Amygdala (tissue), 56 donors: ENCODE data around the gene GPRIN3.

Experiments used
- DNase-seq, 56 donors: peaks; one replicate each; lab custom pipeline; 2025; lab: John Stamatoyannopoulos, UW

The GPRIN3 gene

DNA sequence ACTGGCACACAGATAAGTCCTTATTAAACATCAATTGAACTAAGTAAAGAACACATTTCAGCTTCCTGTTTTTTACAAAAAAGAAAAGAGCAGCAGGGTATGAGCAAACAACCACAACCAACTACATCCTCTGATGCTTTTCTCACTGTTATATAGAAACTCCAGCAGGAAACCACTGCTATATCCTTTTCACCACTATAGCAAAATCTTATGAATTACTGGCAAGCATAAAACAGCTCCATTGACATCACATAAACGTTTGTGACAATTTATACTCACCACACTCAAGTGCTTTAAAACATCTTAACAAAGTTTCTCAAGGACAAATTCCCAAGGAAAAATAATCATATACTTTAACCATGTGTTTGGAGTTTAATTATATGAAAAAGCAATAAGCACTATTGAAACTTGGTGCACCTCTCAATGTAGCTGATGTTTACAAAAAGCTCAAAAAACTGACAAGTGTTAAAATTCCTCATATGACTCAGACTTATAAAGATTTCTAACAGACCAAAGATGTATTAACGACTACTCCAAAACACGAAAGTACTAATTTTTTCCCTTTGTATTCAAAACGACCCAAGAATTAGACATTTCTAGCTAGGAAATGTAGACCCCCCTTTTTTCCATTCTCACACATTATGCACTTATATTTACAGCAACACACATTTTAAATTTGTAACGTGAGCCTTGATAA is 12.9 kb downstream of the GPRIN3 start:
- no peak for DNase-seq

DNA sequence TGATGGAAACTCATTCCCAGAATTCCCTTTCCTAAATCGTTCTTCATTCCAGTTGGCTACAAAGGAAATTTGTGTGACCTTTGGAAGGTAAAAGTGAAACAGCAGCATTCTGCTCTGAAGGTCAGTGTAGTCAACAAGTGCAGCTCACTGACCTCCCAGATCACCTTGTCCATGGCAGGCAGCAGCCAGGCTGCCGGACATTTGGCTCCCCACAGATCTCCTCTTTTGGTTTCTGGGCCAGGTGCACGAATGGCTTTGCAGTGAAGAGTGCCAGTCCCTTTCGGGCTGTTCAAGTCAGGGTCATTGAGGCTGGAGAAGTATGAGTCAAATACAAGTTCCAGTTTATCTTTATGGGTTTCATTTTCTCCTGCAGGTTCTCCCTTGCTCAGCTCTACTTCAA is 14.3 kb downstream of the GPRIN3 start:
- DNase-seq, result no peak

DNA sequence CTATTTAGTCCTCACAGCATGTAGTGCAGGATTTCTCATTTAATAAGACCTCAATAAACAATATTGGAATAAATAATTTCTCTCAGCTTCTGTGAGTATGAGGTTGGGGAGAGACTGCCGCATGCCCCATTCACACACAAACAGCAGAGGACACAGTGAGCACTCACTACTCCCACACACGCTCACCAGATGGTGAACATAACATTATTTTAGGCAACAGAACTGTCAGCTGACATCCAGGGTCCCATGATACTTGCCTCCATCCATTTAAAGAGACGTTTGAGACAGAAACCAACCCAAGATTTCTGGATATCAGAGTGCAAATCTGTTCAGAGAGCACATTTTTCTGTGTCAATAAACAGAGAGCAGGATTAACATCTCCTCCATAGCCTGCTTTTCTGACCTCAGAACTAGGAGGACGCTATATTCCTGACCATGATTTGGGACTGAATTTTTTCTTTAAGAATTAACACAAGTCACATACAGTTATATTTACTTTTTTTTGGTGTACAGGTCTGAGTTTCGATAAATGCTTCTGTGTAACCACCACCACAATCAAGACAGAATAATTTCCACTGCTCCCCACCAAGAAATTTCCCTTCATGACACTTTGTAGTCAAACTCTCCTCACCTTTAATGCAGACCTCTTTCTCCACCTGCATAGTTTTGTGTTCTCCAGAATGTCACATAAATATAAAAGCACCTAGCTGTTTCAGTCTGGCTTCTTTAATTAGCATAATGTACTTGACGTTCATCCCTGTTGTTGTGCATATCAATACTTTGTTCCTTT is 16.7 kb downstream of the GPRIN3 start:
- DNase-seq, result peak in 1 of 56 donors; percentile 39

DNA sequence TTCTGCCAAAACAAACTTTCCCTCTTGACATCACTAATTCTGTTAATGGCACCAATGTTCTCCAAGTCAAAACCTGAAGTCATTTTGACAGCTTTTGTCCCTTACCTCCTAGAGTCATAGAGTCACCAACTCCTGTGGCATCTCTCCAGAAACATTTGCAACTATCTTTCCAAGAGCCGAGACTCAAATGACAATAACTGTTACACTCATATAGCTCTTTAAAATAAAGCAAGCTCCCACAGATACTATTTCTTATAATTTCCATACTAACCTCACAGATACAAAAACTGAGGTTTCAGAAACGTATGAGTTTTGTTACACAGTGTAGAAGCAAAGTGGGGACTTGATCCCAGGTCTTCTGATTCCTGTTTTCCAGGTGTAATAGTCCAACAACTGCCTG is 18.3 kb downstream of the GPRIN3 start:
- no peak for DNase-seq

DNA sequence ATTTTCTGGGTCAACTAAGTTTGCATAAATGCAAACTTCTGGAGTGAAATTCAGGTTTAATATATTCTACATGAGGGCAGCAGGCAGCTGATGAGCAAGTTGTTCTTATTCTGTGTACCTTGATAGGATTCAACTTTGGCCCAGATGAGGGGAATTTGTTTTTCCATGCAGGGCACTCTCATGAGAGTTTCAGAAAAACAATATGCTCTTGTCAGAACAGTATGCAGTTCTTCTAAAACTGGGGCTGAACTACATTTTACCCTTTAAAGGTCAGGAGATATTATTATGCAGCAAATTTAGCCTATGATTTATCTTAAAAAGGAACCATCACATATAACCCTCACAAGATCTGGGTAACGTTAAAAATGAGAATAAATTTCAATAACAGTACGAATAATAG is 19.2 kb downstream of the GPRIN3 start:
- no peak for DNase-seq

DNA sequence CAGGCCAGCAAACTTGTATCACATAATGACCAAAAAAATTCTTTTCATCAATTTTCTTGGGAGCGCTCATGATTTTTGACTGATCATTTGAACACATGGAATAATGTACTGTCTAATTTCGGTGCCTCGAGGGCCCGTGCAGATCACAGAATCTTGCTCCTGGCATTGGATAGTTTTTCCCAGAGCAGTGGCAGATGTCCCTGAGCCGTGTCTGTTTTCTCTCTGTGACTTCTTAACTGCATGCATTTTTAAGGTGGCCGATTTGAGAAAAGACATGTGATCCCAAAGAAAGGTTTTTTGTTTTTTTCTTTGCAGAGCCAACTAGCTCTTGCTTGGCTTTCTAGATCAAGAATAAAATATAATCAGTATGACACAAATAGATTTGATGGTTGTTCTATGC is 19.7 kb downstream of the GPRIN3 start:
- no peak for DNase-seq

DNA sequence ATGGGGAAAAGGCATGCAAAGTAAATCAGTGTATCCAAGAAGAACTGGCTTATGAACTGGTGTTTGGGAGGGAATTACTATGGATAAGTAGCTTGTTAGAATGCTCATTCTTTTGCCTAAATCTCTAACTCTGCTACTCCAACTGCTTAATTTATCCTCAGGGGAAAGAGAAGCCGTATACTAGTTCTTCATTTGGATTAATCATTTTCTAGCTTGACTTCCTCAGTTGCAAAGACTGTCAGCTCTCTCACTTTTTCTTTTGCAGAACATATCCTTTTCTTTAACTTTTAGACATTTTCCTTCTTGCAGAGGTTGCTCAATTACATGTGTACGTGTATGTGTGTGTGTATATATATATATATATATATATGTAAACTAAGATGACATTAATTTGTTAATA is 21.9 kb downstream of the GPRIN3 start:
- no peak for DNase-seq

DNA sequence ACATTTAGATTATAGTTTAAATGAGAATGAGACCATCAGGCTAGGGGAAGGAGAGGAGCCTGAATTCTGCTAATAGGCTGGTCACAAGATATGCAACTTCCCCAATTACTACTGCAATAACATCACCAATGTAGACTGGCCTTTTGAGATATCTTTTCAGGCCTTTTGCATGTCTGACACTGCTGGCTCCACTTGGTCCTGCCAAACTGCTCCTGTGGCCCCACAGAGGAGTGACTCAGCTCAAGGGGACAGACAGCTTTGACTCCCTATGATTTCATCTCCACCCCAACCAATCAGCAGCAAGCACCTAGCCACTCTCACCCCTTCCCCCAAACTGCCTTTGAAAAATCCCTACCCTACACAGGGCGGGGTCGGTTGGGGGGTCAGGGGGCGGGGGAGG is 22.8 kb downstream of the GPRIN3 start:
- no peak for DNase-seq

DNA sequence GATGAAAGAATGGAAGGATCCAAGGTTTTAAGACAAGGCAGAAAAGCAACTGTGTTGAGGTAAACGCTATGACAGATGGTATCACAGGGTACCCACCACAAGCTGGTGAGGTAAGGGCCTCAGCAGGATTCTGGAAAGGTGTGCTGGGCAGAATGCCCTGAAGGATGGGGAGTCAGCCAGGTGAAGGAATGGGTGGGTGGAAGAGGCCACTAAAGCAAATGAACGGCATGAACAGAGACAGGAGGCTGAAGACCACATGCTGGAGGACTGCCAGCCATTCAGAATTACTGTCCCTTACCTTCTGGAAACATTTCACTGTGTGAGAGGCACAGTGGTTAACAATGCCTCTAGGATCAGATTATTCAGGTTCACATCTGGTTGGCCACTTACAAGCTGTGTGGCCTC is 23.6 kb downstream of the GPRIN3 start:
- DNase-seq, result no peak

DNA sequence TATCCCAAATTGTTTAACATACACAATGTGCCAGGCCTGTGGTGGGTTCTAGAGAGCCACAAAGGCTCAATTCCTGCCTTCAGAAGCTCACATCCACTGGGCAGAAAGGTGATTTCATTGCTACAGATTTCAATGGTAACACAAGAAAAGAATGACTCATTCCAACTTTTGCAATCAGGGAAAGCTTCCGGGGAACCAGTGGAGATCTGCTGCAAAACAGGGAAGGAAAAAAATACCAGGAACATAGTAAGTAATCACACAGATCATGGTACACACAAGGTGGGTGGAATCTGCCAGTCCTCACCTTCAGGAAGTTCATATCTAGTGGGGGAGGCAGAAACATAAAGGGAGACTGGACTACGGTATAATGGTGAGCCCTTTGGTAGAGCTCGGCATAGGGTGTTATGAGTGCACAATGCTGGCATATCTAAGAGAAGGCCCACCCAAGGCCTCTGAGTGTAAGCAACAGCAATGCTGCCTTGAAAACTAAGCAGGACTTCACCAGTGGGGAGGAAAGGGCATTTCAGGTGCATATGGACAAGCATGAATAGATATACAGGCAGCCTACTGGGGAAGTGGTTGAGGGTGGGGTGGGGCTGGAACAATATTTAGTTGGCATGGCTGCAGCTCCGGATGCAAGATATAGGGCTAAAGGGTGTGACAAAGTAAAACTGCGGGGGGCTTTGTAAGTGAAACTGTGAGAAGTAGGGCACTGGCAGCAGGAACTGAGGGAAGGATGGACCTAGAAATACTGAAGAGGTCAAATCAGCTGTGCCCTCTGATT is 24.2 kb downstream of the GPRIN3 start:
- DNase-seq, result no peak

DNA sequence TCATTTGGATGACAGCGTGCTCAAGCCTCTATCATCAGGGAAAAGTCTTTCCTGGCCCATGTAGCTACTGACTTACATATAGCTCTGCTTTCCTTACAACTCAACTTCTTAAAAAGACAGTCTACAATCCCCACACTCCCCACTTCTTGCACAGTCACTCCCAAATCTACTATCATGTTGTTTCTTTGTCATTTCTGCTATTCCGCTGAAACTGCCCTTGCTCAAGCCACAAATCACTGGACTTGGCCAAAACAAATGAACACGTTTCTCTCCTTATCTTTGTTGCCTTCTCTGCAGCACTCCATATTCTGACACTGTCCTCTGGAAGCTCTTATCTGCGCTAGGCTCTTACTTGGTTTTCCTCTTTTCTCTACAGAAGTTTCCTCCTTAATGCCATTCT is 28.2 kb downstream of the GPRIN3 start:
- no peak for DNase-seq

DNA sequence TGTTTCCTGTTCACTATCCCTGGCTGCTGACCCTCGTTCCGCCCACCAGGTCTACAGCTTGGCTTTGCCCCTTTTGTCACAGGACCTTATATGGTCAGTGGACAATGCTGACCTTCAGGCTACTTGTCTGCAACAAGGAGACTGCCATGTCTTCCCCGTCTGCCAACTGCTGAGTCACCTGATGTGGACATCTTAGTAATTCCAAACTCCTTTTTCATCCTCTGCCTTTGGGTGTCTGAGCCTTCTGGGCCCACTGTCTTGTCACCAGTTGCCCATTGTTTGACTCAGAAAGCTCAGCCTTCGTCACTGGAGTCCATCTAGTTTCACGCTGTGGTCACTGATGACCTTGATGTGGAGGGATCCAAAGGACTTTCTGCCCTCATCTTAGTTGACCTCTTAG is 30.2 kb downstream of the GPRIN3 start:
- no peak for DNase-seq

DNA sequence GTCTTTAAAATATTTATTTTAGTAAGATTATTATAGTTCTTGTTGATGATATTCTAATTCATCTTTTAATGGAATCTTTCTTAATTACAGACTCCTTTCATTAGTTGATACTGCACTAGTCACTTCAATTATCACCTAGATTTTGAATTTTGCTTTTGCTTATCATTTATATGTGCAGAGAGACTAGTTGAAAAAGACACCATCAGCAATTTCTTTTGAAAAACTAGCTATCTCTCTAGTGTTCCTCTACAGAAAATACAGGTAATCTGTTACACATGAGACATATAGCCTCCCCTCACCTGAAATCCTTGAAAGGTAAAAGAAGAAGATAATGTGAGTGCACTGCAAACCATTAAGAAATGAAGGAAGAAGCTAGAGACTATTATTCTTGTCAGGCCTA is 31.3 kb downstream of the GPRIN3 start:
- DNase-seq, result no peak

DNA sequence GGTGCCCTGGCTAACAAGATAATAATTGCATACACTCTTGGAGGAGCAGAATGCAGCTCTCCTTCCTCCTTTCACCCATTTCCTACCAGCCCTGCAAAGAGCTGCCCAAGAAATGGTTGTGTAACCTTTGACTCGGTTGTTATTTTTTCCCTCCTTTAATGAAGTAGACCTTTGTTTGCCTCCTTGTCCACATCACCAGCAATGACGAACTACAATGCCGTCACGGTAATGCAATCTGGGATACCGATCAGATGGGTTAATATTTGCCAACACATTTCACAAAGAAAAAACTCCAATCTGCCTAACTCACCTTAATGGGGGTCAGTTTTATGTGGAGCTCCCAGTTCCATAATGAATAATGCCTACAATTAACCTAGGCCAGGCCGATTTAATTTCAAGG is 32.0 kb downstream of the GPRIN3 start:
- DNase-seq, result no peak

DNA sequence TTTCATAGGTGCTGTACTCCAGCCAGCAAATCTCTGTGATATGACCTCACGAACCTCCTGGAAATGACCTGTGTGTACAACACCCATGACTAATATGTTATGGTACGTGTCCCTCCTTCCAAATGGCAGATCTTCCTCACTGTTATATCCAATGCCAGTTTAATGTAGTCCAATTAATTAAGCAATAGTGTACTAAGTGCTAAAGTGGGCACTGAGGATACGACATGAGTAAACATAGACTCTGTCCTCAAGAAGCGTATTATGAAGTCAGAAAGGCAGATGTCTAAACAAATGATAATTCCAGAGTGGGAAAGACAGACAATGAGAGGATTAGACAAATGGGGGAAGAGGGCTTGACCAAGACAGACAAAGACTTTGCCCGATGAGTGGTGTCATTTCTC is 33.9 kb downstream of the GPRIN3 start:
- no peak for DNase-seq

DNA sequence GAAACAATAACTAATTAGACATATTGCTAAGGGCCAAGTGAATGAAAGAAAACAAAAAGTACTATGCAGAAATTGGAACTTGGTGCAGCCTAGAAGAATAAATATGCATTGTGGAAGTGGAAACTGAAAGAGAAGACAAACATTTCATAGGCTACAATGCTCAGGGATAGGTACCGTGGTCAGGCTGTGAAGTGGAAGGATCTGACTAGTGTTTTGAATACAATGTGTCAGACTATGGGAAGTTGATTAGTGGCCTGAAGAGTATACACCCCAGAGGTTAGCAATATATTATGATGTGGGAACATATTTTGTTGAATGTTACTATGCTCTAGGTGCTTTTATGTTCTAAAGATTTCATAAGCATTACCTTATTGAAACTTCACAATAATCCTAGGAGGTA is 36.8 kb downstream of the GPRIN3 start:
- DNase-seq, result no peak

DNA sequence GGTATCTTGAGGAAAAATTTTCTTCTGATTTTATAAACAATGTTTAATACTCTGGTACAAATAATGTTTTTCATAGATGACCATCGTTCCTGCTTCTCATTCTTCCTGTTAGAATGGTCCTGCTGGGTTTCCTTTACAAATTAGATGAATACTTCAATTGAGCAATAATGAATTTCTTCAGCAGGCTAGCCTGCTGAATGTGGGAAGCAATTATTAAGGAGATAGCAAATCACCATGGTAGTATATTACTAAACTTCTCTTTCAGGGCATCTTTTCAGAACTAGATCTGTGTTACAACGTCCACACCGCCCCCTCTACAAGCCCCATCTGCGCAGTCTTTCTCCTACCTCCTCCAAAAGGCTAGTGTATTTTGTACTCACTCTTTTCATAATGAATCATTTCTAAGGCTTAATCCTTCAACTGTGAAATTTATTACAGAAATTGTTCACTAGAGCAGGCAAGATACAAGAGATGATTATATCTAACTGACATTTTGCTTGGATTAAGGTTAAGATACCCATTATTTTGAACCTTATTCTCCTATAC is 38.4 kb downstream of the GPRIN3 start:
- peak in 12 of 56 donors; percentile 5 to 32 (median 12) for DNase-seq

DNA sequence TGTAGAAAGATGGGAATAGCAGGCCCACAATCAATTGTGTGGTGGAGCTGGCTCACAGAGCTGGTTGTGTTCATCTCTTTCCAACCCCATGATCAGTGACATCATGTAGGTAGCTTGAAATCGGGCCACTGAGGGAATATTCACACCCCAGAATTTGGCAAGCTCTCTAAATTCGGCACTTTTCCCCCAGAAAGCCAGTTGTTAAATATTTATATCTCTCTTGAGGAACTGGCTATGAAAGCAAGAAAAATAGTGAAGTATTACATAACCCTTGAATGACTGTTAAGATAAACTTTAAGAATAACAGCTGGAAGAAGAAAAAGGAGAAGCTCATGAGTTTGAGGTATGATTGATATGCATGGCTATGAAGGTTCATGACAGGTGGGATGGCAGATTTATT is 38.9 kb downstream of the GPRIN3 start:
- DNase-seq, result no peak

DNA sequence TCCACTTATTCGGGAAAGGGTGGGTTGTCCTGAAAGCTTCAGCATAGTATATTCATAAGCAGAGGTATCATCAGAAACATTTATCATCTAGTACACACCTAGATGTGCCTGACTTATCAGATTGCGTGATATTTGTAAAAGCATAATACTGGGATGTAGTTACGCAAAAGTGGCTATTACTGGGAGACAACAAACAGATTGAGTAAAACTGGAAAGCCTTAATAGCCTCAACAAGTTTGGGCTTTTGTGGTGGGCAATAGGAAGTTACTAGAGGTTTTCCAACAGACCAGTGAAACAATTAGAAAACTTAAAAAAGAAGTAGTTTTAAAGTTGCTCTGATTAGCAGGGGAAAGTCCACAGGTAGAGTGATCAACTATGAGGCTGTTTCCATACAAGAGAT is 39.8 kb downstream of the GPRIN3 start:
- DNase-seq, result no peak

DNA sequence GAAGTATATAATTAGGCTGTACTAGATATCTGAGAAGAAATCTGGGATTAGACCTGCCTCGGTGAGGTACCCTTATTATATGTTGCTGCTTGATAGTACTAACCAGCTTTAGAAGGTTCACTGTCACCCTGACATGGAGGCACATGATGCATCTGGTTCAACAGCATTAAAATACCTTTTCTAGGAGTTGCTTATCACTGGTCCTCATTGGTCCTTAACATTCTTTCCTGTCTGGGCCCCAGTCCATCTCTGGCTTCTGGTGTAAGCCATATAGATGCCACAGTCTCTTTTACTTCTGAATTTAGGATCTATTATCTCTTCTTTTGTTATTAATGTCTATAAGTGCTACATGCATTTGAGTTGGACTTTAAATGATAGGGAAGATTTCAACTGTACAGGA is 40.2 kb downstream of the GPRIN3 start:
- no peak for DNase-seq

DNA sequence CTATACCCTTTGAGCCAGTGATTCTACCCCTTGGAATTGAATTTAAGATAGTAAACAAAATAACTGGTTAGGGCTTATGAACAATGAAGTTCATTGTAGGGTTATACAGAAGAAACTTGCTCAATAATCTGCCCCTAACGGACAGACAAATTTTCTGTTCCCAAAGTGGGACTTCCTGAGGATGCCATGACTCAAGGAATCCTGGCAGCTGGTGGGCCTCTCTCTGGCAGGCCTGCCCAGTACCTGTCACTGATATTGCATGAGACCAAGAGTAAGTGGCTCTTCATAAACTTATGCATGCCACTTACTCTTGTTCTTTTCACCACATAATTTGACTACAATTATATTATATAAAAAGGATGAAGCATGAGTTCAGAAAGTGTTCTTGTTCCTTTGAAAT is 41.5 kb downstream of the GPRIN3 start:
- DNase-seq, result no peak
